ENCODE data around the gene CHST15.

The CHST15 gene

DNA sequence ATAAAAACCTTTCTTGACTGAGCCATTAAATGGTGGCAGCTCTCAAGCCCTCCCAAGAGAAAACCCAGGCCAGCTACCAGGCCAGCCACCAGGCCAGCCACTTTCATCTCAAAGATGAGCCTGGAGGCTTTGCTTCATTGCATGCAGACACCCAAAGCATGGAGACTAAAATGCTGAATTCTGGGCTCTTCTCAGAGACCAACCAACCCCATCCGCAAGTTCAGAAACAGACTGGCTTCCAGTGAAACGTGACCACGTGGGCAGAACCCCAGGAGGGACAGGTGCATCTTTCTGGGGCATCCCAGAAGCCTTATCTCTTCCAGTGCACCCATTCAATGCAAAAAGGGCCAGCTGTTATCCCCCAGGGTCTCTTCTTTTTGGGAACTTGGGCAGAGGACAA lies 20.9 kb downstream of the CHST15 start:
- Histone ChIP-seq H3K79me2 (ENCODE audit: insufficient read depth, low read depth) (peaks cover 100% of the 10 kb centered on the region), H3K9ac (peak overlapping the region; percentile 34; the same call in 1 of the 2 replicates), H3K36me3 (ENCODE audit: insufficient read depth) (no peaks in the 10 kb centered on the region), H3K4me3 (IDR thresholded peaks at IDR 0.05; ENCODE audit: insufficient read depth, low read depth, low read length) (no peak overlapping the region), H3K4me2 (peak overlapping the region; percentile 99), H3K4me1 (ENCODE audit: low read depth, poor library complexity, severe bottlenecking) (peaks cover 100% of the 10 kb centered on the region), H3K27me3 (ENCODE audit: insufficient read depth, low read depth) (no peaks in the 10 kb centered on the region), H2AFZ (ENCODE audit: low read depth) (no peak overlapping the region), H4K20me1 (ENCODE audit: insufficient read depth) (peaks cover 3% of the 10 kb centered on the region; the same call in 1 of the 2 replicates), H3K27ac (peak overlapping the region; percentile 72)
- TF ChIP-seq, protein P1, sequence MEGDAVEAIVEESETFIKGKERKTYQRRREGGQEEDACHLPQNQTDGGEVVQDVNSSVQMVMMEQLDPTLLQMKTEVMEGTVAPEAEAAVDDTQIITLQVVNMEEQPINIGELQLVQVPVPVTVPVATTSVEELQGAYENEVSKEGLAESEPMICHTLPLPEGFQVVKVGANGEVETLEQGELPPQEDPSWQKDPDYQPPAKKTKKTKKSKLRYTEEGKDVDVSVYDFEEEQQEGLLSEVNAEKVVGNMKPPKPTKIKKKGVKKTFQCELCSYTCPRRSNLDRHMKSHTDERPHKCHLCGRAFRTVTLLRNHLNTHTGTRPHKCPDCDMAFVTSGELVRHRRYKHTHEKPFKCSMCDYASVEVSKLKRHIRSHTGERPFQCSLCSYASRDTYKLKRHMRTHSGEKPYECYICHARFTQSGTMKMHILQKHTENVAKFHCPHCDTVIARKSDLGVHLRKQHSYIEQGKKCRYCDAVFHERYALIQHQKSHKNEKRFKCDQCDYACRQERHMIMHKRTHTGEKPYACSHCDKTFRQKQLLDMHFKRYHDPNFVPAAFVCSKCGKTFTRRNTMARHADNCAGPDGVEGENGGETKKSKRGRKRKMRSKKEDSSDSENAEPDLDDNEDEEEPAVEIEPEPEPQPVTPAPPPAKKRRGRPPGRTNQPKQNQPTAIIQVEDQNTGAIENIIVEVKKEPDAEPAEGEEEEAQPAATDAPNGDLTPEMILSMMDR (conservative IDR thresholded peaks at IDR 0.05; ENCODE audit: low read depth, low read length): no peak

DNA sequence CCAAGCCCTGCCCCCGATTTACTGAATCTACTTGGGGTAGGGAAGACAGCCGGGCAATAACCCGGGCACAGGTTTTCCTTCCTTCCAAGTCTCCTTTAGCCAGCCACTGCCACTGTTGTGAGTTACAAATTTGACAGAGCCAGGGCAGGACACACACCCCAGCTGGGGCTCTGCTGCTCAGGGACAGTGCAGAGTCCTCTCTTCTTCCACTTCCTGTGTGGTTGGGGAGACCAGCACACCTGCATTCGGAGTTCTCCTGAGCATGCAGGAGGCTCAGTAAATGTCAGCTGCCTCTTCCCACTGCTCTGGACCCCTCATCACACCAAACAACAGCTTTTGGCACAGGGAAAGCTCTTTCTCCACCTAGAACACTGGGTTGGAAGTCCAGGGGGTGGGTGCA lies 21.3 kb downstream of the CHST15 start:
- Histone ChIP-seq H3K4me3 (IDR thresholded peaks at IDR 0.05; ENCODE audit: insufficient read depth, low read depth, low read length) (no peak overlapping the region), H2AFZ (ENCODE audit: low read depth) (no peak overlapping the region), H3K4me2 (peak overlapping the region; percentile 99), H3K9ac (peak overlapping the region; percentile 34; the same call in 1 of the 2 replicates), H3K27me3 (ENCODE audit: insufficient read depth, low read depth) (no peaks in the 10 kb centered on the region), H3K4me1 (ENCODE audit: low read depth, poor library complexity, severe bottlenecking) (peaks cover 100% of the 10 kb centered on the region), H3K27ac (peak overlapping the region; percentile 72), H3K79me2 (ENCODE audit: insufficient read depth, low read depth) (peaks cover 100% of the 10 kb centered on the region), H3K36me3 (ENCODE audit: insufficient read depth) (no peaks in the 10 kb centered on the region), H4K20me1 (ENCODE audit: insufficient read depth) (peaks cover 3% of the 10 kb centered on the region; the same call in 1 of the 2 replicates)
- TF ChIP-seq, protein P1 (conservative IDR thresholded peaks at IDR 0.05; ENCODE audit: low read depth, low read length): no peak

DNA sequence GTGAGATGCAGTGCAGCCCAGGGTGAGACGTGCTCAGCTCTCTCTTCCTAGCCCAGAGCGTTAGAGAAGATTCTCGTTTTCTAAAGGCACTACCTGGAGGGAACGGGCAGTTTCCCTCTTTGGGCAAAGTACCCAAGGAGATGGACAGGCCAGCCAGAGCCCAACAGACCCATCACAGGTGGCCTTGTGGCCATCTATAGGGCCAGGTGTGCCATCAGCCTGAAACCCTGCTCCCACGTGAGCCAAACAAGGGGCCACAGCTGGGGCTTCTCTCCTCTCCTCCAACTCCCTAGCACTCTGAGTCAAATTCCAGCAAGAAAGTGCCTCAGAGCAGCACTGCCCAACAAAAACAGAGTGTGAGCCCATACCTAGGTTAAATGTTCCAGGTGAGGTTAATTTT lies 22.3 kb downstream of the CHST15 start:
- TF ChIP-seq, protein P1 (conservative IDR thresholded peaks at IDR 0.05; ENCODE audit: low read depth, low read length): no peak
- Histone ChIP-seq H2AFZ (ENCODE audit: low read depth) (no peak overlapping the region), H4K20me1 (ENCODE audit: insufficient read depth) (peaks cover 3% of the 10 kb centered on the region; the same call in 1 of the 2 replicates), H3K27me3 (ENCODE audit: insufficient read depth, low read depth) (no peaks in the 10 kb centered on the region), H3K4me2 (peak overlapping the region; percentile 99), H3K9ac (no peak overlapping the region), H3K27ac (peak overlapping the region; percentile 72; the same call in 1 of the 2 replicates), H3K4me3 (IDR thresholded peaks at IDR 0.05; ENCODE audit: insufficient read depth, low read depth, low read length) (no peak overlapping the region), H3K36me3 (ENCODE audit: insufficient read depth) (no peaks in the 10 kb centered on the region), H3K79me2 (ENCODE audit: insufficient read depth, low read depth) (peaks cover 100% of the 10 kb centered on the region), H3K4me1 (ENCODE audit: low read depth, poor library complexity, severe bottlenecking) (peaks cover 100% of the 10 kb centered on the region)

DNA sequence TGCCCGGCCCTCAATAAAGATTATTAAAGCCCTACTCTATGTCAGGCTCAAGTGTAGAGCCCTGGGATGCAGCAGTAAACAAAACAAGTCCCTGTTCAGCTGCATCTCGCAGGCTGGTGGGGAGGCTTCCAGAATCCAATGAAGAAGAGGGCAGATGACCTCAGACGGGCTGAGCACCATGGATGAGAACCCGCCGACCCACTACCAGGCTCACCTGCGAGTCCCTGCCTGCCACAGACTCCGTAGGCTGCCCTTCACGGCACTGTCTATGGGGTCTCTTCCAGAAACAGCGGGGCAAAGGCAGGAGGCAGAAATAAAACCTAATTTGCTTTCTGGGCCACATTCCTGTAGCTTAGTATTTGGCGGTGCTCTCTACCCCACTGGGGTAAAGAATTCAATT lies 22.7 kb downstream of the CHST15 start:
- peaks cover 100% of the 10 kb centered on the region for H3K79me2 ChIP-seq (ENCODE audit: insufficient read depth, low read depth)
- peaks cover 100% of the 10 kb centered on the region for H3K4me1 ChIP-seq (ENCODE audit: low read depth, poor library complexity, severe bottlenecking)
- H4K20me1 ChIP-seq (ENCODE audit: insufficient read depth): peaks cover 3% of the 10 kb centered on the region; the same call in 1 of the 2 replicates
- peak overlapping the region; percentile 72; the same call in 1 of the 2 replicates for H3K27ac ChIP-seq
- H2AFZ ChIP-seq (ENCODE audit: low read depth): no peak overlapping the region
- H3K36me3 ChIP-seq (ENCODE audit: insufficient read depth): no peaks in the 10 kb centered on the region
- H3K27me3 ChIP-seq (ENCODE audit: insufficient read depth, low read depth): no peaks in the 10 kb centered on the region
- H3K4me2 ChIP-seq: peak overlapping the region; percentile 99
- H3K9ac ChIP-seq: no peak overlapping the region
- H3K4me3 ChIP-seq (IDR thresholded peaks at IDR 0.05; ENCODE audit: insufficient read depth, low read depth, low read length): no peak overlapping the region
- TF ChIP-seq, protein P1 (conservative IDR thresholded peaks at IDR 0.05; ENCODE audit: low read depth, low read length): no peak
